GM18870 (cell line): ENCODE results near the gene SEMA3D.

ENCODE experiments used
- ATAC-seq: cut with Tn5 transposase; IDR thresholded peaks from one replicate; pipeline ENCODE4 v1.9.1; 2021; ENCODE audit warnings: moderate library complexity; ENCODE audit not compliant: unreplicated experiment

The SEMA3D gene

DNA sequence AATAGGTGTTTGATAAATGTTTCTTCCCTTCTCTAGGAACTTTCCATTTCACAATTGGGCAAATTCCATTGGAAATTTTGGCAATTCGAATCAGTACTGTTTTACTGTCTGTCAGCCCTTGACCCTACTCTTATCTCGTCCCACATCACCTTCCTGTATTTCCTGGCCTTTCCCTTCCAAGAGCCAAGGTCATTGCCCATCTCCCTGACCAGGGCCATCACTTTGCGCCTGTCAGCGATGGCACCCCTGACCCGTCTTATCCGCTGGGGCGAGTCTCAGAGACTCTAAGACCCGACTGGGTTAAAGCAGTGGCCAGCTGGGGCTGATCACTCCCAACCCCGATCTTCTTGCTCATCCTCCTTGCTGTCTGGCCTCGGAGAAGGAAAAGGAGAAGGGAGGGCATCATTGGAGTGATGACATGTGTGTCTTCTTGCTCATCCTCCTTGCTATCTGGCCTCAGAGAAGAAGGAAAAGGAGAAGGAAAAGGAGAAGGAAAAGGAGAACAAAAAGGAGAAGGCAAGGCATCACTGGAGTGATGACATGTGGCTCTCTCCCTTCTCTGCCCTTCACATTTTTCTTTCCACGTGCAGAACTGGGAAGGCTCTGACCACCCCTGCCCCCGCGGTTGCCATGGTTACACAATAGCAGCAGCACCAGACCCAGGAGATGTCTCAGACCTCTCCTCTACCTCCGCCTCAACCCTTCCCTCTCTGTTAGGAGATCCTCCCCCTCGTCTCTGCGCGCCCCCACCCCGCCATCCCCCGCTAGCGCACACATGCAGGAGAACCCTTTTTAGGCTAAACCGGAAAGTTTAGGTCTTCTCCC lies 2.0 kb downstream of the SEMA3D start:
- no peak for ATAC-seq

DNA sequence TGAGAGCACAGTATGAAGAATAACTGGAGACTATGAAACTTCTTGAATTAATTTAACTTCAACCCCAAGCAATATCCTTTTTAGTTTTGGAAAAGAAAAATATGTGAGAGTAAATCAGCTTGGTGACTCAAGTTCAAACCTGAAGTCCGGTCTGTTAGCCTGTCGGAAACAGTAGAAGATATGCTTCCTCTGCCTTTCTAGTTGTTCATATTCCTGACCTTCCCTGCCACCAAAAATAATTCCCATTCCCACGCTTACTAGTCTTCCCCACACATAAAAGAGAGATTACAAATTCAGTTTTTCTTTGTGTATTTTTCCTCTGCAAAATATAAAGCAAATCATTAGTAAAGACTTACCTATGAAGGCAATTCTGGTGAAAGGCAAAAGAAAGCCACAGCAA lies 3.6 kb downstream of the SEMA3D start:
- no peak for ATAC-seq

DNA sequence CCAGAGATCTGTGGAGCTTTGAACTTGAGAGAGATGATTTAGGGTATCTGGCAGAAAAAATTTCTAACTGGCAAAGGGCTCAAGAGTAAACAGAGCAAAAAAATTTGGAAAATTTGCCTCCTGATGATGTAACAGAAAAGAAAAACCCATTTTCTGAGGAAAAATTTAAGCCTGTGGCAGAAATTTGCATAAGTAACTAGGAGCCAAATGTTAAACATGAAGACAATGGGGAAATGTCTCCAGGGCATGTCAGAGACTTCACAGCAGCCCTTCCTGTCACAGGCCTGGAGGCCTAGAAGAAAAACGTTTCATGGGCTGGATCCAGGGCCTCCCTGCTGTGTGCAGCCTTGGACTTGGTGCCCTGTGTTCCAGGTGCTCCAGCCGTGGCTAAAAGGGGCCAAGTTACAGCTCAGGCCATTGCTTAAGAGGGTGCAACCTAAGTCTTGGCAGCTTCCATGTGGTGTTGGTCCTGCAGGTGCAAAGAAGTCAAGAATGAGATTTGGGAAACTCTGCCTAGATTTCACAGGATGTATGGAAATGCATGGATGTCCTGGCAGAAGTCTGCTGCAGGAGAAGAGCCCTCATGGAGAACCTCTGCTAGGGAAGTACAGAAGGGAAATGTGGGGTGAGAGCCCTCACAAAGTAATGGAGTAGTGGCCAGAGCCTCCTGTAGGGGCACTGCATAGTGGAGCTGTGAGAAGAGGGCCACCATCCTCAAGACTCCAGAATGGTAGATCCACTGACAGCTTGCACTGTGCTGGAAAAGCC lies 8.1 kb downstream of the SEMA3D start:
- no peak for ATAC-seq

DNA sequence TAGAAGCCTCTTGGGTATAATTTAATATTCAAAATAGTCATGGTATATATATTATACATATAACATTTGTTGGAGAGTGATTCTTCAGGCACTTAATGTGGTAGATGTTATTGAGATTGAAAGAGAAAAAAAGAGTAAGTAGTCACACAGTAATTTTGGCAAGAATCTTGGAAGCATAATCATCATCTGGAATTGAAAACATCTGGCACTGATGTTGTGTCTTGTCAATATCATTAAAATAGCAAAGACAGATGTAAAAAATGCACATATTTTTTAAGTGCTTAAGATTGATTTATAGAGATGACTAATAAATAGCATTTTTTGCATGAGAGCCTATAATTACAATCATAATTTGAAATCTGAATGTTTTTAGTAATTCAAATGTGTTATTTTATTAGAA lies 9.5 kb downstream of the SEMA3D start:
- ATAC-seq, result no peak

DNA sequence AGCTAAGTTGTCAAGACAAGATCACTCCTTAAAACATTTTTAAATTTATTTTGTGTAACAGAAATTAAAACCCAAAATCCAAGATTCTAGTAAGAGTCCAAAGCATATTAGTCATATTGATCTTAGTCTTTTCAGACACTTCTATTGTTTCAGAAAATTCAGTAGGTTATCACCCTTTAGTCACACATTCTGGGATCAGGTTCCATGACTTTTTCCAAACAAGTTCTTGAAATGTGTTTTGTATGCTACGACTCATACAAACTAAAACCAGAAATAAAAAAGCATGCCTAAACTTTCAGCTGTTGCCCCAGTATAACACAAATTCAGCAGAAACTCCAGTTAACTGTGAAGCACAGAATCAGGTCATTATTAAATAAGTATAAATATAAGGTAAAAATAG lies 10.7 kb downstream of the SEMA3D start:
- ATAC-seq, result no peak

DNA sequence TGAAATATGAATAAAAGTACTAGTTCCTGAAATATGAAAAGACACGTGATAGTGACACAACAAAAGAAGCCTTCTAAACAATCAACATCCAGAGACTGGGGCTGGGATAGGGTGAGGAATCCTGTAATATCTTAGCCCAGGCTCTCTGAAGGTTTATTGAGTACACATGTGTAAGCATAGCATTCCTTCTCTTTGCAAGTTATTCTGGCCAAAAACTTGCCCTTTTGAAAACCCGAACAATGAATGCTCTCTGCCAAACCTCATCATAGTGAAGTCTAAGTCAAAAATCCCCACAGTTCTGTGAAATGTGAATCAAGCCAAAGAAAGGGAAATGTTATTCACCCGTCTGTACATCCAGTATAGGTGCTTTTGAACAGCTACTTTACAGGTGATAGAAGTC lies 11.6 kb downstream of the SEMA3D start:
- ATAC-seq, result no peak

DNA sequence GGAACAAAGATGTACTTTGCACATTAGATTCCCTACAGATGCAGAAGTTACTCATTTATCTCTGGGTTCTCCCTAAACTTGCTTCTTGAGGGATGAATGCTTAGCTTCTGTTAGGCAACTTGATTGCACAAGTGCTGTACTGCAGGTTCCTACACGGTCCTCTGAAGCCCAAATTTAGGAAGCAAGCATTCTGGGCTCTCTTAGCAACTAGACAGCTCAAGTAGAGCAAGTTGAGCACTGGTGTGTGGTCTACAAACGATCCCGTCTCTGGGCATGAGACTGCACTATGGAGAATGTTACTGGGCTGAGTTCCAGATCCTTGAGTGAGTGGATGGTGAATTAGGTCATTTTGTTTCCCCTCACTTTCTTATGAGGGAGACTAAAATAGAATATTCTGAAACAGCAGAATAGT lies 14.3 kb downstream of the SEMA3D start:
- ATAC-seq, result no peak

DNA sequence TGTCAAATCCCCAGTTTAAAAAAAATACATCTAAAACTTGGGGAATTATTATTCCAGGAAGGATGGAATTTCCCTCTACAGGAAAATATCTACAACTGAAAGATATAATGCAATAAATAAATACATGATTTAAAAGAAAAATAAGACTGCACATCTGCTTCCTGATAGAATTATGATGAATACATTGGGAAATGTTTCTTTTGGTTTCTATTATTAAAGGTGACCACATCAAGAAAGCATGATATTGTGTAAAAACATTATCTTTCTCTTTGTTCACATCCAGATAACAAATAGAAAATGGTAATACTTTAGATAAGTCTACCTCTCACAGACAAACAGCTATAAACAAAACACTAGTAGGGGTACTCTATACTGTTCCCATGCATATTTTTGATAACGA lies 19.2 kb downstream of the SEMA3D start:
- ATAC-seq, result no peak

DNA sequence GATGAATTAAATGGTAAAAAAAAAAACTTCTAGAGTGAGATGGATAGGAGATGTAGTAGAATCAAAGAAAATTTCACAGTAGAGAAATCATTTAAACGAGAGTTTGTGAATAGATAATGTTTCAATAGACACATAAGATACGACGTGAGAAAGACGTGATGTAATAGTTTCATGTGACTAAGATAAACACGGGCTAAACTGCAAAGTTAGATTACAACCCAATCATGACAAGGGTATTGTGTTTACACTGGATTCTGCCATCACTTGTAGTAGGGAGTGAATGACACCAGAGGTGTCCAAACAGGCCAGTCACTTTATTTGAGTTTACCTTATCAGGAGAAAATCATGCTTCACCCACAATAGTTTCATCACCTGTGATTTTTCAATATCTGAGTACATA lies 21.6 kb downstream of the SEMA3D start:
- ATAC-seq, result no peak

DNA sequence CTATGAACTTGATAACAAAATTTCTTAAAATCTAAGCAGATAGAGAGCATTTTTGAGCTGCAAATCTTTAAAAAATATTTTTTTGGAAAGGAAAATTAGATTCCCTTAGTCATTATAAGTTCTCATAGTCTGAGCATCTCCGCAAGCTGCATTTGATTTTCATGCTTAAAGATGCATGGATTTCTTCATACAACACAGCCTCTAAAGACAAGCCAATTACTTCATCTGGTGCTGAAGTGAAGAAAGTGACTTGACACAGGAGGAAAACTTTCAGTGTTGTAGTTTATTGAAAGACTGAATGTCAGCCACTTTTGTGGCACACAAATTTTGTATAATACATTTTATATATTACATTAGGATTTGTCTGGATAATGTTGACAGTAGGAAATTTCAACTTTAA lies 22.5 kb downstream of the SEMA3D start:
- ATAC-seq, result no peak

DNA sequence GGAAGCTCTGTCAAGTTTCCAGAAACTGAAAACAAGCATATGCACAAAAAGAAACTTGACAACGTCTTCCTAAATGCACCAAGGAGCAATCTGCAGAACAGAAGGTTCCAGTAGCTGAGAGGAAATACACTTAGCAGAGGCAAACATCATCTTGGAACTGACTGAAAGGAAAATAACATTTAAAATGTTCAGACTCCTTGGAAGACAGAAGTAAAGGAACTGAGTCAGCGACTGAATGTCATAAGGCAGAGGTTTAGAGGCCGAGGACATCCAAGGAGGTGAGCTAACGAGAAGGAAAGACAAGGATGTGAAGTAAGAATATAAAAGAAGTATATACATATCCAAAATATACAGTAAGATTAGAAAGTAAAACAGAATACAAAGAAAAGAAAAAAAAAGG lies 24.1 kb downstream of the SEMA3D start:
- ATAC-seq, result no peak

DNA sequence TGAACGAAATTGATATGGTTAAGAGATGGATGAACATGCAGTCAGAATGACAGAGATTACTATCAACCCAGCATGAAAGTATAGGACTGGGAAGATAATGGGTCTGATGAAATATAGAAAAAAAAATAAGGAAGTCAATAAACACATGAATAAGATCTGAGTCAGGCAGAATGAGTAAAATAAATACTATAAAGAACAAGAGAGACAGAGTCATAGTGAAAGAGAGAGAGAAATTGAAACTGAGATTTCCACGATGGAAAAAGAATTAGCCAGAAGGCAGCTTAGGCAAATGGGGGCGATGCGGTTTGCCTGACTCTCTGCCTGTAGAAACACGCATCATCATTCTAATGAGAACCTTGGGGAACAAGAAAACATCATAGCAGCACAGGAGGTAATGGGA lies 26.6 kb downstream of the SEMA3D start:
- peak; percentile 95 for ATAC-seq

DNA sequence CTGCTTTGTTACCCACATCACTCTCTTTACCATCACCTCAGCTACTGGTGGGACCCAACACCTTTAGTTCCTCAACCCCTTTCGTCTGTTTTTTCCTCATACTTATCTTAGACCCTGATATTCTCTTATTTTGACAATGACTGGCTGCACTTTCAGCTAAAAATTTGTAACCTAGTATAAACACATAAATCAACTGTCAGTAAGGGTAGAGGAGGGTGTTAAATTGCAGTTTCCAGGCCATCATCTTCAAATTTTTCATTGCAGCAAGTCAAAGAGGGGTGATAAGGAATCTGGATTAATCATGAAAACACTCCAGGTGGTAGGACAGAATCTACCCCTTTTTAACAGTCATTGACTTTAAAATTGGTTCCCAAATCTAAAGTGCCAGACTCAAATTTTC lies 27.9 kb downstream of the SEMA3D start:
- ATAC-seq, result no peak

DNA sequence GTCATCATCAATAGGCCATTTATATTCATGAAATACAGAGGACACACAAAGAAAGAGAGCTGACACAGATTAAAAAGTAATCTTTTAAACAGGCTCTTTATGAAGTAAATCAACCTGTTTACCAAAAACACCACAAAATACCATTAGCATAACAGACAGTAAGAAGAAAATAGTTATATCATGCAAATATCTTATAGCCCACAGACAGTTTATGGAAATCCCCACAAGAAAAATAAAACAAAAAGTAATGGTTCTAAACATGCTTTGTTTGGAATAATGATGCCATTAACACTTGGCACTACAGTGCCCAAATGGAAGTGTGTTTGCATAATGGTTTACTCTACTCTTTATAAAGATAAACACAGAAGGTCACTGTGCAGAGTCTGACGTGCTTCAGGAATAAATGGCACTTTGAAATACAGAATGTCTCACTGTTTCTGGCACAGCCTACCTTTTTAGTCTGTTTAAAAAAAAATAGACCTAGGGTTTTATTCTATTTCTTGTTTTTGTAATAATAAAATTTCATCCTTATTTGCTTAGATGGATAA lies 30.1 kb downstream of the SEMA3D start:
- ATAC-seq, result no peak

DNA sequence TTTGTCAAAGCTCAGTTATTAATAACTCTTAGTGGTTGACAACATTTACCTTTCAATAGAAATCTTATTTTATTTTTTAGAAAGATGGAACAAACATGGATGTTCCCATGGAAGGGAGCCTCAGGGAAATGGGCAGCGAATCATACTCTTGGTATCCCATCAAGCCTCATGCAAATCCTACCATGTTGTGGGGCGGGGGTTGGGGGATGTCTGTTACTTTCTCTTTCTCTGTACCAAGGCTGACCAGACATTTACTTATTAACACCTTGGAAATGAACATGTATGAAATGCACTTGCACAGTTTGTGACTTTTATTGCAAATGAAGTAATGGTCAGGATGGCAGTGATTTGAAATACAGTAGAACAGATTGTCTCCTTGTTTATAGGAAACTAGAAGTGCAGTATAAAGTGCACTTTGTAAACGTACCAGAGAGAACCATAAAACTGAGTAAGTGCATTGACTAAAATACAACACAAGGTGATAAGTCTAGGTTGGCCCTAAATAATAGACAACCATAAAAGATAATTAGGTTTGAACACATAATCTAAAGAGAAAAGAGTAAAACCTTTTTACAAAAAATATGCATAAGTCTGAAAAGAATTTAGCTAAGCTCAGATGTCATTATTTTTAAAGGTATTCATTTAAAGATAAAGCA lies 32.4 kb downstream of the SEMA3D start:
- ATAC-seq, result no peak

DNA sequence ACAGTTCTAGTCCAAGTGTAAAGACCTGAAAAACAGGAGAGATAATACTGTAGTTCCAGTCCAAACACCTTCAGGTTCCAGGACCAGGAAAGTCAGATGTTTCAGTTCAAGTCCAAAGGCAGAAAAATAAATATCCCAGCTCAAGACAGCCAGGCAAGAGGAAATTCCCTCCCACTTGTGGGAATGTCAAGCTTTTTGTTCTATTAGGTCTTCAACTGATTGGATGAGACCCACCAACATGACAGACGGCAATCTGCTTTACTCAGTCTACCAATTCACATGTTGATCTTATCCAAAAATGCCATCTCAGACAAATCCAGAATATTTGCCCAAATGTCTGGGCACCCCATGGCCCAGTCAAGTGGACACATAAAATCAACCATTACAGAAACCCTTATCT lies 33.1 kb downstream of the SEMA3D start:
- ATAC-seq, result no peak

DNA sequence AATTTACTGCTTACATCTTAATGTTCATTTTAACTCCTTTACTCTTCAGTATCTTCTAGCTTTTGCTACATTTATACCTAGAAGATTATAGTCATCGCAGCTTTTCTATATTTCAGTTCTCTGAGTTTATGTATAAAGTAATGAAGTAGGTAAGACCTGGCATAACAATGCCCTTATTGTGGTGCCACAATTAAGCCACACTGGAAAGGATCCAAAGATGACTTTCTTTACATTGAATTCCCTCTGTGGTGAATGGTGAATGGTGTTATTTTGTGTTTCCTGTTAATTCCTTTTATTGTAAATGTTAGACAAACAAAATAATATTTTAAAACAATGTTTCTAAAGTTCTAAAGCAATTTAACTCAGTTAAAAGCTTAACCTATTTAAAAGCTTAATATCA lies 36.2 kb downstream of the SEMA3D start:
- ATAC-seq, result no peak

DNA sequence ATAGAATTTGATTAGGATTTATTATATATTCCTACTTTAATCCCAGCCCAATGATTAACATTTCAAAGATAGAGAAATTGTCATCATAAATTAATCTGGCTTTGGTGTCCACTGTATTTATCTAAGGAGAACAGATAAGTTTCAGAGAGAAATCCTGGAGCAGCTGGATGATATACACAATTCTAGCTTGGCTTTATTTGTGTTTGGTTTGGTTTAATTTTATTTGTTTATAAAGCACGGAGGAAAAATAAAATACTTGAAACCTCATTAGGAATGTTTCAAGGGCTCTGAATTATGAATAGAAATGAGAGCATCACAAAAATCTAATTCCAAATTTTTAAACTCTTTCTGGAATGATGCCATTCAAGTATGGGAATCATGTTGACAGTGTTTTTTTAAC lies 42.1 kb downstream of the SEMA3D start:
- ATAC-seq, result no peak

DNA sequence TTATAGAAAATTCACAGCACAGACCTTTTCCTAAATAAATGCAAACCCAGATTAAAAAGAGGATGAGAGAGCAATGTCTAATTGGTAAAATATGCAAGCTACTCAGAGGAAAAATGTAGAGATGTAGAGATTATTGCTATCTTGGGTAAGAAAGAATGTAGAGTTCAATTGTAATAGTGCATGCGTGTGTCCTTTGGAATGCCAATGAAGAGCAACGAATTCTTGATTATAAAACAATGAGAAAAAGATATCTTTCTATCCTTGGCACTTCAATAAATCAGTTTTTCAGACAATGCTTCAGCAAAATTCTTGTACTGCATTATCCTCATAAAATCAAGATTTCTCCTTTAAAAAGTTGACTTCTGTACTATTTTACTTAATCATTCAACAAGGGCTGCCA lies 50.9 kb downstream of the SEMA3D start:
- no peak for ATAC-seq

DNA sequence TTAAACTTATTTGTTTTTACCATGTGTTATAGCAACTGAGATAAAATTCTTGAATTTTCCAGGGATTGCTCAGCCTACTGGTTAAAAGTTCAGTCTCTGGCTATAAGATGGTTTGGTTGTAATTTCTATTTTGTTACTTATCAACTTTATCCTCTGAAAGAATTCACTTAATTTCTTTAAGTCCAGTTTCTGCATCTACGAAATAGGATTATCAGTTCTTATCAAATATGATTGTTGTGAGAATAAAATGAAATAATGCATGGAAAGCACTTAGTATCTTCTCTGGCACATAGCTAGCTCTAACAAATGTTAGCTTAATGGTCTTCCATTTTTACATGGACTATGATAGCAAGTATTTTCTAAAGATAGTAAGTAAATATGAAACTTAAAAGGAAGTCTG lies 53.3 kb downstream of the SEMA3D start:
- no peak for ATAC-seq

DNA sequence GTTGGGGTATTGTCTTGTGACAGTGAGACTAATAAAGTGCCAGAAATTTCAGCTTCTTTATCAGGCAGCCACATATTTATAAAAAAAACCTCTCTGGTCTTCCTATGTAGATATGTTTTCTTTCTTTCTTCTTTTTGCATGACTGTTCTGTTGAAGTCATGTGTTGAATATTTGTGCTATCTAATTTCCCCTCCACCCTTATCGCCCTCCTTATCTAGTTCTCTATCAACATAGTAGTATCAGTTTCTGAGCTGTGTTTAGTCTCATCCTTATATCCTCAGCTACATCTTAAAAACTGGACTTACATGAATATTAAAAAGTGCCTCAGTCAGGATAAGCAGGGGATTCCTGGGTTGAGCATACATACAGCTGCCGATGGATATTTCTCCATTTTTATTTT lies 53.9 kb downstream of the SEMA3D start:
- no peak for ATAC-seq

DNA sequence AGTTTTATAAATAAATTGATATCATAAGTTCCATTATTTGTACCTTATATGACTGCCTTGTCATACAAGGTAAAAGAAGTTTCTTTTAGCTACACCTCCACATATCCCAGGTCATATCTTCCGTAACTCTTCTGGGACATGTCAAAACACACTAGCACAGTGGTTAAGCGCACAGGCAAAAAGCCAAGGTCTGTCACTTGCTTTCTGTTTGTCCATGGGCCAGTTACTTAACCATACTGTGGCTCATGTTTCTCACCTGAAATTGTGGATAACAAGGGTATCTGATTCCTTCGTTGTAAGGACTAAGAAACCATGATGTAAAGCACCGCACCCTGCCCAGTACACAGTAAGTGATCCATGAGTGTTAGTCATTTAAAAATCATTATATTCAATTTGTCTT lies 56.2 kb downstream of the SEMA3D start:
- no peak for ATAC-seq
